ENCODE results near the gene SYT8. TPM values are rescaled to one million over a fixed set of nuclear protein-coding genes. Genes with fewer than 3 reads are reported as not detected.
A peak's percentile ranks its signal among the peaks of the same experiment; 100 is the strongest.
"Not testable (repeated sequence)": the region's sequence is repeated elsewhere in the genome, so short reads cannot be mapped to it uniquely, and the experiment has no call there.

Gene SYT8
- total RNA-seq, 2 donors from 2014 or later, result not detected

DNA sequence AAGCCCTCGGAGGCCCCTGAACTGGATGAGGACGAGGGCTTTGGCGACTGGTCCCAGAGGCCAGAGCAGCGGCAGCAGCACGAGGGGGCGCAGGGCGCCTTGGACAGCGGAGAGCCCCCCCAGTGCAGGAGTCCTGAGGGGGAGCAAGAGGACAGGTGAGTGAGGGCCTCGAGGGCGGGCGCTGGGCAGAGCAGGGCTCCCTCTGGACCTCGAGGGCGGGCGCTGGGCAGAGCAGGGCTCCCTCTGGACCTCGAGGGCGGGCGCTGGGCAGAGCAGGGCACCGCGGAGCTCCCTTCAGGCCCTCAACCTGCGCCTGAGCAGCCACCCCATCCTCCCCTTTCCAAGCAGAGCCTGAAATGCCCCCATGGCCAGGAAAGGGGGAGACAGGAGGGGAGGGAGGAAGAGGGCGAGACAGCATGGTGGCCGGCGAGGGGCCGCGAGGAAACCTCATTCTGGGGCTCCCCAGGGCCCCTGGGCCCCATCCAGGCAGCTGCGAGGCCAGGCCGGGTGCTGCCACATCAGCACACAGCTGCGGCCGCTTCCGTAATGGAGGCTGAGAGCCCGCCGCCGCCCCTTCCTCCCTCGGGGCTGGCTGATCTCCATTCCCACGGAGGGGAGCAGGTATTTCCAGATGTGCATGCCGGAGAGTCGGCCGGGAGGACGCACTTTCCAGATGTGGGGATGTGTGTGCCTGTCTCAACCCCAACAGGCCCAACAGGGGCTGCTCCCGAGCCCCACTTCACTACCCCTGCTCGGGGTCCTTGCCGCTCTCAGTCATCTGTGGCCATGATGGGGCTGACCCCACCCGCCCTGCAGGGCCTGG is 46.9 kb downstream of the SYT8 start:
- ATAC-seq (peak; percentile 21 to 30), DNase-seq (ENCODE audit: low spot score in 2 of 2) (peak; percentile 12 to 56)
- Mint-ChIP-seq H3K36me3 (no peaks in the 10 kb centered on the region), H3K9me3 (no peaks in the 10 kb centered on the region), H3K27ac (peak overlapping the region in 1 of 2 donors; percentile 34)

DNA sequence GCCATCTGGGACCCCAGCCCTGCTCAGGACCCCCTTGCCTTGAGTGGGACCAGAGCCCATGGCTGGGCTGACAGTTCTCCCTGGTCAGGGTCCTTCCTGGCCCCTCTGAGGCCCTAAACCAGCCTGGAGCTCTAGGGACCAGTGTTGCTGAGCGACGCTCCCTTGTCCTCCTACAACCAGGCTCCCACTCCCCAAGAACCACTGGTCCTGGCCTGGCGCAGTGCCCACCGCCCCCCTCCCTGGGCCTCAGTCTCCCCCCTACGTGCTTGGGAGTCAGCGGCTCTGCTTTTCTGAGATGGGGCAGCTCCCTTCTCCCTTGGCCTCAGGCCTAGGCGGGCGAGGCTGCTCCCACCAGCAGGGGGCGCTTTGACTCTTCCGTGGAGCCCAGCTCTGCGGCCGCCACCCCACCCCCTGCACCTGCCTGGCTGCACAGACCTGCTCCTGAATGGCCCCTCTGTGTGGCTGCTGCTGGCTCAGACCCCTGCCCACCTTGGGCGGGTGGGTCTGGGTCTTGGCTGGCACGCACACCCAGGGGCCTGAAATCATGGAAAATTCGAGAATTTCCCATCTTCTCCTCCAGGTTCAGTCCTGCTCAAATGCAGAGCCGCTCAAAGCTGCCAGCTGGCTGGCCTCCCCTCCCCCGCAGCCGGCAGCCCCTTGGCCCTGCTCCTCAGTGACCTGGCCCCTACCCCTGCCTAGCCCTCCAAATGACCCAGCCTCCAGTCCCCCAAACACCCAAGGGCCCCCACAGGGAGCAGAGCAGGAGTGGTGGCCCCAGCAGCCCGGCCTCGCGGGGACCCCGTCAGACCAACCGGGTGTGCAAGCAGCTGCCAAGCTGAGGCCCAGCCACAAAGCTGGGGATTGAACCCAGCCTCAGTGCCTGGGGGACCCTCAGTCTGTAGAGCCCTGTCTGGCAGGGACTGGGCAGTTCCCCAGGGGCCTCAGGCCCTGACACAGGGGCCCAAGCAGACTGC is 47.8 kb downstream of the SYT8 start:
- DNase-seq (ENCODE audit: low spot score in 2 of 2) (peak; percentile 80 to 91), ATAC-seq (peak; percentile 87 to 94)
- H3K9me3 Mint-ChIP-seq, result no peaks in the 10 kb centered on the region
- H3K36me3 Mint-ChIP-seq, result no peaks in the 10 kb centered on the region
- no peak overlapping the region for H3K27ac Mint-ChIP-seq

DNA sequence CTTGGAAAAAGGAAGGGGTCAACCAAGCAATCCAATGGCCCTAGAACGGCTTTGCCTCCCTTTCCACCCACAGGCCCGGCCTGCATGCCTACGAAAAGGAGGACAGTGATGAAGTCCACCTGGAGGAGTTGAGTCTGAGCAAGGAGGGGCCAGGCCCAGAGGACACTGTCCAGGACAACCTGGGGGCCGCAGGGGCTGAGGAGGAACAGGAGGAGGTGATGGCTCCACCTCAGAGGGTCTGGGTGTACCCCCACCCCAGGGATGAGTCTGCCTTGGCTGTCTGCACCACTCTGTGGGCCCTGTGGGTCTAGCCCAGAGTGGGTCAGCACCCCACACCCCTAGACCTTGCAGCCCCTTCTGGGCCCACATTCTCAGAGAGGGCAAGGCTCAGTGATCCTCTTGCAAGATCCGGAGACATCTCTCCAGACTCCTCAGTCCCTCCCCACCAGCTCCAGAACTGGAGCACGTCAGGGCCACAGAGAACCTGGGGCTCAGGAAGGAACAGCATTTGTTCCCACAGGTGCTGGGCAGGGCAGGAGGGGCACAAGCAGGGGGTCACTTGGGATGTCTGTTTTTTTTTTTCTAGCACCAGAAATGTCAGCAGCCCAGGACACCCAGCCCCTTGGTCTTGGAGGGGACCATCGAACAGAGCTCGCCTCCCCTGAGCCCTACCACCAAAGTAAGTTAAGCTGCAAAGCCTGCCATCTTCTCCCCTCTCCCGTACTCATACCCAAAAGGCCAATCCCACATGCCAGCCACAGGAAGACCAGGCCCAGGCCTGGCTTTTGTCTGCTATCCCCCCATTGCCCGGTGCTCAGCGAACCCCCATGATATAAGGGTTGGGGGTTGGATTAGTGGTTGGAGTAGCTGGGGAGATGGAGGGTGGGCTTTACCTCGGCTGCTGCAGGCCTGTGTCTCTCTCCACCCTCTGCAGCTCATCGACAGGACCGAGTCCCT is 48.8 kb downstream of the SYT8 start:
- no peak for ATAC-seq
- peaks cover 0 to 5% of the 10 kb centered on the region in 2 donors for H3K36me3 Mint-ChIP-seq
- peak in 1 of 2 donors; percentile 53 for DNase-seq (ENCODE audit: low spot score in 2 of 2)
- H3K27ac Mint-ChIP-seq, result no peak overlapping the region
- no peaks in the 10 kb centered on the region for H3K9me3 Mint-ChIP-seq

DNA sequence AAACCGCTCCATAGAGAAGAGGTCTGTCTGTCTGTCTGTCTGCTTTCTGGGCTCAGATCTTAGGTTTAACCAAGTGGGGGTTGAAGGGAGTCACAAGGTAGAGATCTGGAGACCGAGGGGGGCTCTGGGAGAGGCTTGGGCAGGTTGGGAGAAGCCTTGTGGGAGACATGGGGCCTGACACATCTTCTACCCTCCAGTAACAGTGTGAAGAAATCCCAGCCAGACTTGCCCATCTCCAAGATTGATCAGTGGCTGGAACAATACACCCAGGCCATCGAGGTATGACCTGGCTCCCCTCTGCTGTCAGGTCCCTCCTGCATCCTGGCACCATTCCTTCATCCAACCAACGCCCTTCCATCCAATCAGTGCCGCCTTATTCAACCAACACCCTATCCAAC is 49.5 kb downstream of the SYT8 start:
- Mint-ChIP-seq H3K9me3 (no peaks in the 10 kb centered on the region), H3K36me3 (peaks cover 0 to 9% of the 10 kb centered on the region in 2 donors), H3K27ac (no peak overlapping the region)
- ATAC-seq (no peak), DNase-seq (ENCODE audit: low spot score in 2 of 2) (no peak)

DNA sequence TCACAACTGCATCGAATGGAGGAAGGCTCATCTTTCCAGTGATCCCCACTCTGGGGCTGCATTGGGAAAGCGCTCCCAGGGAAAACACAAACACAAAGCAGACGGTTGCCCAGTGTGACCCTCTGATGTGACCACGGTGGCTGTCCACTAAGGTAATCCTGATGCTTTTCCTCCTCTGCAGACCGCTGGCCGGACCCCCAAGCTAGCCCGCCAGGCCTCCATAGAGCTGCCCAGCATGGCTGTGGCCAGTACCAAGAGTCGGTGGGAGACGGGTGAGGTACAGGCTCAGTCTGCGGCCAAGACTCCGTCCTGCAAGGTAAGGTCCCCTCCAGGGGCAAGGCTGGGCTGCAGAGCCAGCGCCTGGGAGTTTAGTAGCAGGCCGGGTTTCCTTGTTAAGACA is 51.8 kb downstream of the SYT8 start:
- DNase-seq (ENCODE audit: low spot score in 2 of 2); ATAC-seq: not testable (repeated sequence)

More for the DNA sequence above, 51.8 kb downstream of the SYT8 start:
- H3K27ac Mint-ChIP-seq, H3K9me3 Mint-ChIP-seq, H3K36me3 Mint-ChIP-seq: not testable (repeated sequence)

Other genes starting within 250 kb of the SYT8 start
- not detected for gene KRTAP5-1, start 249.7 kb upstream of the SYT8 start, total RNA-seq
- gene KRTAP5-2, start 236.7 kb upstream of the SYT8 start, total RNA-seq, result not detected
- not detected for gene KRTAP5-3, start 226.5 kb upstream of the SYT8 start, total RNA-seq
- not detected for gene KRTAP5-4, start 212.9 kb upstream of the SYT8 start, total RNA-seq
- gene KRTAP5-5, start 205.2 kb upstream of the SYT8 start, total RNA-seq, result not detected
- gene KRTAP5-6, start 137.8 kb upstream of the SYT8 start, total RNA-seq, result not detected
- gene IFITM10, start 84.4 kb upstream of the SYT8 start, total RNA-seq, result 1 to 10 TPM; 1.2 to 1.8 TPM
- gene CTSD, start 71.1 kb upstream of the SYT8 start, total RNA-seq, result 10 to 100 TPM; 47.2 to 55.7 TPM
- gene TNNI2, start 4.0 kb downstream of the SYT8 start, total RNA-seq, result not detected
- gene LSP1, start 18.1 kb downstream of the SYT8 start, total RNA-seq, result 100 to 1,000 TPM; 102 to 263 TPM
- gene PRR33, start 56.9 kb downstream of the SYT8 start, total RNA-seq, result under 1 TPM; 0.12 to 0.20 TPM
- gene TNNT3, start 84.7 kb downstream of the SYT8 start, total RNA-seq, result 10 to 100 TPM; 10.3 to 12.9 TPM
- 100 to 1,000 TPM in 1 of 2 donors, 10 to 100 TPM in 1; 96.4 to 132 TPM for gene MRPL23, start 112.3 kb downstream of the SYT8 start, total RNA-seq
- gene H19, start 162.9 kb downstream of the SYT8 start, total RNA-seq, result under 1 TPM in 1 of 2 donors, not detected in 1; 0.64 TPM